ENCODE results near the gene FBXL13.
"Not testable (repeated sequence)": the region's sequence is repeated elsewhere in the genome, so short reads cannot be mapped to it uniquely, and the experiment has no call there.

Gene FBXL13

GRCh38 chr7:102982235-102982634, 92.4 kb downstream of the FBXL13 start:
- no peaks in the 10 kb centered on the region for H3K27me3 ChIP-seq (ENCODE audit: insufficient read depth, poor library complexity, severe bottlenecking)
- no peak for DNase-seq (ENCODE audit: low read depth in 1 of 2, low spot score in 1 of 2)
- no peak overlapping the region for H3K4me3 ChIP-seq (replicated peaks; ENCODE audit: insufficient read depth, low read length)
- H3K27ac ChIP-seq (replicated peaks) = no peak overlapping the region
- TF ChIP-seq REST (IDR thresholded peaks at IDR 0.05; ENCODE audit: insufficient replicate concordance, low read depth) = no peak
- TF ChIP-seq, protein P1, sequence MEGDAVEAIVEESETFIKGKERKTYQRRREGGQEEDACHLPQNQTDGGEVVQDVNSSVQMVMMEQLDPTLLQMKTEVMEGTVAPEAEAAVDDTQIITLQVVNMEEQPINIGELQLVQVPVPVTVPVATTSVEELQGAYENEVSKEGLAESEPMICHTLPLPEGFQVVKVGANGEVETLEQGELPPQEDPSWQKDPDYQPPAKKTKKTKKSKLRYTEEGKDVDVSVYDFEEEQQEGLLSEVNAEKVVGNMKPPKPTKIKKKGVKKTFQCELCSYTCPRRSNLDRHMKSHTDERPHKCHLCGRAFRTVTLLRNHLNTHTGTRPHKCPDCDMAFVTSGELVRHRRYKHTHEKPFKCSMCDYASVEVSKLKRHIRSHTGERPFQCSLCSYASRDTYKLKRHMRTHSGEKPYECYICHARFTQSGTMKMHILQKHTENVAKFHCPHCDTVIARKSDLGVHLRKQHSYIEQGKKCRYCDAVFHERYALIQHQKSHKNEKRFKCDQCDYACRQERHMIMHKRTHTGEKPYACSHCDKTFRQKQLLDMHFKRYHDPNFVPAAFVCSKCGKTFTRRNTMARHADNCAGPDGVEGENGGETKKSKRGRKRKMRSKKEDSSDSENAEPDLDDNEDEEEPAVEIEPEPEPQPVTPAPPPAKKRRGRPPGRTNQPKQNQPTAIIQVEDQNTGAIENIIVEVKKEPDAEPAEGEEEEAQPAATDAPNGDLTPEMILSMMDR (IDR thresholded peaks at IDR 0.05; ENCODE audit: insufficient read depth, low read length) = no peak
- TF ChIP-seq POLR2AphosphoS5 (IDR thresholded peaks at IDR 0.05; ENCODE audit: low read depth) = no peak
- no peak for TF ChIP-seq GABPA (IDR thresholded peaks at IDR 0.05; ENCODE audit: low read depth)
- TF ChIP-seq SPI1 (IDR thresholded peaks at IDR 0.05; ENCODE audit: borderline replicate concordance, low read depth) = no peak

- Histone ChIP-seq H3K27ac (replicated peaks) (no peak overlapping the region), H3K4me3 (replicated peaks; ENCODE audit: insufficient read depth, low read length) (no peak overlapping the region), H3K27me3 (ENCODE audit: insufficient read depth, poor library complexity, severe bottlenecking) (no peaks in the 10 kb centered on the region)
- no peak for DNase-seq (ENCODE audit: low read depth in 1 of 2, low spot score in 1 of 2)
- no peak for TF ChIP-seq GABPA (IDR thresholded peaks at IDR 0.05; ENCODE audit: low read depth)
- no peak for TF ChIP-seq POLR2AphosphoS5 (IDR thresholded peaks at IDR 0.05; ENCODE audit: low read depth)
- TF ChIP-seq, protein P1 (IDR thresholded peaks at IDR 0.05; ENCODE audit: insufficient read depth, low read length) = no peak
- TF ChIP-seq REST (IDR thresholded peaks at IDR 0.05; ENCODE audit: insufficient replicate concordance, low read depth) = no peak
- TF ChIP-seq SPI1 (IDR thresholded peaks at IDR 0.05; ENCODE audit: borderline replicate concordance, low read depth) = no peak
These were observed 93.1 kb downstream of the FBXL13 start for GRCh38 chr7:102981451-102981850.

- Histone ChIP-seq H3K4me3 (replicated peaks; ENCODE audit: insufficient read depth, low read length) (no peak overlapping the region), H3K27me3 (ENCODE audit: insufficient read depth, poor library complexity, severe bottlenecking) (no peaks in the 10 kb centered on the region), H3K27ac (replicated peaks) (no peak overlapping the region)
- DNase-seq (ENCODE audit: low read depth in 1 of 2, low spot score in 1 of 2) = no peak
- no peak for TF ChIP-seq SPI1 (IDR thresholded peaks at IDR 0.05; ENCODE audit: borderline replicate concordance, low read depth)
- TF ChIP-seq, protein P1 (IDR thresholded peaks at IDR 0.05; ENCODE audit: insufficient read depth, low read length) = no peak
These were observed 94.9 kb downstream of the FBXL13 start for GRCh38 chr7:102979670-102980069.

DNA sequence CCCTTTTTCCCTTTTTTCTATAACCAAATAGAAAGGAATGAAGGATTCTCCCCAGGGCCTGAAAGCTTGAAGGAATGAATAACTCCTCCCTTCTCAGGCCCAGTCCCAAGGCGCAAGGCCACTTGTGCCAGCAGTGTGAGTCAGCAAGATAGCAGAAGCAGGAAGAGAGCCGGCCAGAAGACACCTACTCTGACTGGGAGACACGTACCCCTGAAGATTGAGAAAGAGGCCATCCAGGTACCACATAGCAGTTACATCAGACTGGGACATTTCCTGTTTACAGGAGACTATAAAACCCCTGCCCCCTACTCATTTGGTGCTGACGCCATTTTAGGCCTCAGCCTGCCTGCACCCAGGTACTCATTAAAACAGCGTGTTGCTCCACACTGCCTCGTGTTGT, 96.3 kb downstream of the FBXL13 start:
- peak overlapping the region; percentile 46 for H3K27ac ChIP-seq (replicated peaks)
- TF ChIP-seq, protein P1 (IDR thresholded peaks at IDR 0.05; ENCODE audit: insufficient read depth, low read length) = no peak
- no peak for TF ChIP-seq POLR2AphosphoS5 (IDR thresholded peaks at IDR 0.05; ENCODE audit: low read depth)
- TF ChIP-seq GABPA (IDR thresholded peaks at IDR 0.05; ENCODE audit: low read depth) = no peak
- no peak for TF ChIP-seq REST (IDR thresholded peaks at IDR 0.05; ENCODE audit: insufficient replicate concordance, low read depth)
- TF ChIP-seq SPI1 (IDR thresholded peaks at IDR 0.05; ENCODE audit: borderline replicate concordance, low read depth) = no peak
- no peak overlapping the region for H3K4me3 ChIP-seq (replicated peaks; ENCODE audit: insufficient read depth, low read length)
- peak; percentile 32 to 85 for DNase-seq (ENCODE audit: low read depth in 1 of 2, low spot score in 1 of 2)
- H3K27me3 ChIP-seq (ENCODE audit: insufficient read depth, poor library complexity, severe bottlenecking) = no peaks in the 10 kb centered on the region

GRCh38 chr7:102977586-102977985, 97.0 kb downstream of the FBXL13 start:
- H3K27ac ChIP-seq (replicated peaks) = peak overlapping the region; percentile 46
- not testable (repeated sequence) for H3K27me3 ChIP-seq (ENCODE audit: insufficient read depth, poor library complexity, severe bottlenecking); H3K4me3 ChIP-seq (replicated peaks; ENCODE audit: insufficient read depth, low read length); DNase-seq (ENCODE audit: low read depth in 1 of 2, low spot score in 1 of 2)
